Activated CD8-positive, alpha-beta memory T cell treated with anti-CD3 and anti-CD28 coated beads for 4 hours (primary cell): ENCODE data around the gene POTEJ.
"Not testable (repeated sequence)": the region's sequence is repeated elsewhere in the genome, so short reads cannot be mapped to it uniquely, and the experiment has no call there.

ENCODE experiments used
- DNase-seq, 2 donors: peaks; one replicate each; pipeline ENCODE4 v3.0.0-alpha.2; 2020; ENCODE audit warnings: low read depth in 2 of 2

The POTEJ gene

DNA sequence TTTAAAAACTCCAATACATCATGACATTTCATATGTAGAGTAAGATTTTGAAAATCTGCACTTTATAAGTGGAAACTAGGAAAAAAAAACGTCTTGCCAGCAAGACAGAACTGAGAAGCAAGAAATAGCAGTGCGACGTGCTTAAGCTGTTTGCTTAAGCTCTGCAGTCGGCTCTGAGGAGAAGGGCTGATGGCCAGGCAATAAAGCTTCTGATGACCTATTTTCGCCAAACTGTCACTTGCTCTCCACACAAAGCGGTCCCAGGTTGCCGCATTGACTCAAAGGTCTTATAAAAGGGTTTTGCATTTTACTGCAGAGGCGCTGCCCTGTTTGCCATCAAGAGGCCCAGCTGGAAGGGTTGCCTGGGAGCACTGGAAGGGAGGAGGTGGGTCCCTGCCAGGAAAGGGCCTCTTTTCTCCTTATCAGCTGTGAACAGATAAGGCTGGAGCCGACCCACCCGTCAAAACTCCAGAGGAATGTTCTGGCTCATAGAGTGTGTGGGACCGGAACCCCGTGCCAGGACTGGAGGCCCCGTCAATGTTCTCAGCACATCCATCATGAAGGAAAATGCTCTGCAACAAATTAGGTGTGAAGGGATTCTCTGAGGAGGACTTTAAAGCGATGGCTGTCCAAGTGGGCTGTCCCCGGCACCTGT is 9.5 kb upstream of the POTEJ start:
- not testable (repeated sequence) for DNase-seq

DNA sequence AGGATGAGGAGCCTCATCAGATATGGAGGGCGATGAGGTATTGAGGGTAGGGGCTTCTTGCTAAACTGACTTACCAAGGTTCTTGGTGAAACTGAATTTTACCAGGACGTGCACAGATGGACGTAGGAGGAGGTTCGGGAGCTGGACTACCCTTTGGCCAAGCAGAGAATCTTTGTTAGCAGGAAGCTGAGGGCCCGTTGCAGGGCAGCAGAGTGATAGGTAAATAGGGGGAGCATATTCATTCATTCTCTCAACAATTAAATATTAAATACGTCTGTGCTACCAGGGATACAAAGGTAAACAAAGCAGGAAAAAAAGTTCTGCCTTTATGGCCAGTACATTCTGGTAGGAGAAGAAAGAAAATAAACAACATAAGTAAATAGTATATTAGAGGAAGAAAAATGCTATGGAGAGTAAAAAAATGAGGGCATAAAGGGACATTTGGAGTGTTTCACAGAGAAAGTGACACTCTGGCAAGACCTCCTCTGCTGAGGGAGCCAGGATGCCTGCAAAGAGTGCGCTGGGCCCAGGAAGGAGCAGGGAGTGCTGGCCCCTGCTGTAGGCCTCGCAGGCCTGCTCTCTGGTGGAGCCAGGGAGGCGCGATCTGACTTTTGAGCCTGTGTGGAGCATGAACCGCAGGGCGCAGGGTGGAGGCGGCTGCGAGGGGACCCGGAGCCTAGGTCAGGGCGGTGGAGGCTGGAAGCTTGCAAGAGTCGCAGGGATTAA is 2.8 kb upstream of the POTEJ start:
- not testable (repeated sequence) for DNase-seq

DNA sequence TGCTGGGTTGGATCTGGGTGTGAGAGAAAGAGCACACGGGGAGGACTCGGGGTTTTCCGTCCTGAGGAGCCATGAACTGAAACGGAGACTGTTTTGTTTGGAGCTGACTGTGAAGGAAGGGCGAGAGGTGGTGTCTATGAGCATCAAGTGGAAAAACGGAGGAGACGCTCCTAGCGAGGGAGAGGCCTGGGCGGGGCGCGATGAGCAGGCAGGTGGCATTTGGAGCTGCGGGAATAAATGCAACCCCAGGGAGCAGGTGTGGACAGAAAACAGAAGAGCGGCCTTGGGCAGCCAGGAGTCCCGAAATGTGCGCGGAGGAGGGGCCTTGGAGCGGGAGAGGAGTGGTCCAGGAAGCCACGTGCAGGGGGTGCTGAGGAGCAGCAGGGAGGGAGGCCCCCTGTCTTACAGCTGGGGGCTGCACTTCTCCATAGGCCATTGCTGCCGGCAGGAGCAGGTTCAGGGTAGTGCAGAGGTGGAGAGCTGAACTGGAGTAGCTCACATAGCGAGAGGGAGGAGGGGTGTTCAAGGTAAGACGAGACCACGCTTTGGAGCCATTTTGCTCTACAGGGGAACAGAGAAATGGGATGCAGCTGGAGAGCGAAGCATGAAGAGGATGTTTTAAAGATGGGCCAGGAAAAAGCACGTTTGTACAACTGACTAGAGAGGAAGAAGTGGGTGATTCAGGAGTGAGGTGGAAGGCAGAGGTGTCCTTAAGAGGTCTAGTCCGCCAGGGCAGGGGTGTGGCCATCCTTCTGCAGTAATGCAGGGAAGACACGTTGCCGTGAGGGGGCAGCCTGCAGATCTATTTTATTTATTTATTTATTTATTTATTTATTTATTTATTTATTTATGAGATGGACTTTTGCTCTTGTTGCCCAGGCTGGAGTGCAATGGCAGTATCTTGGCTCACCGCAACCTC is 2.0 kb upstream of the POTEJ start:
- DNase-seq: not testable (repeated sequence)

DNA sequence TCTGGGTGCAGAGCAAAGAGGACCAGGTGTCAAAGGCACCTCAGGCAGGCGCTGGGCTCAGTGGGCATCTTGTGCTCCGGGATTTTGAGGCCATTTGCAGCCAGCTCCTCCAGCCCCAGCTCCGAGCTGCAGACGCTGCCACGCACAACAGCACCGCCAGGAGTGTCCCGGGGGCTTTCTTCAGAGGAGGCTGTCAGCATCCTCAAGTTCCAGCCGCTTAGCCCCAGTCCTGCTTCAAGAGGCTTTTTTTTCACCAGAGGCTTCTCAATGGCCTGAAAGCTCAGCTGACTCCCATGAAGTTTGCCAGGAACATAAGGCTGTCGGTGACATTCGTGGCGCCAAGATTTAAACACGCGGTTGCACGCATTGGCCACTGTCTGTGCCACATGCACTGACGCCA is 754 bp upstream of the POTEJ start:
- not testable (repeated sequence) for DNase-seq

DNA sequence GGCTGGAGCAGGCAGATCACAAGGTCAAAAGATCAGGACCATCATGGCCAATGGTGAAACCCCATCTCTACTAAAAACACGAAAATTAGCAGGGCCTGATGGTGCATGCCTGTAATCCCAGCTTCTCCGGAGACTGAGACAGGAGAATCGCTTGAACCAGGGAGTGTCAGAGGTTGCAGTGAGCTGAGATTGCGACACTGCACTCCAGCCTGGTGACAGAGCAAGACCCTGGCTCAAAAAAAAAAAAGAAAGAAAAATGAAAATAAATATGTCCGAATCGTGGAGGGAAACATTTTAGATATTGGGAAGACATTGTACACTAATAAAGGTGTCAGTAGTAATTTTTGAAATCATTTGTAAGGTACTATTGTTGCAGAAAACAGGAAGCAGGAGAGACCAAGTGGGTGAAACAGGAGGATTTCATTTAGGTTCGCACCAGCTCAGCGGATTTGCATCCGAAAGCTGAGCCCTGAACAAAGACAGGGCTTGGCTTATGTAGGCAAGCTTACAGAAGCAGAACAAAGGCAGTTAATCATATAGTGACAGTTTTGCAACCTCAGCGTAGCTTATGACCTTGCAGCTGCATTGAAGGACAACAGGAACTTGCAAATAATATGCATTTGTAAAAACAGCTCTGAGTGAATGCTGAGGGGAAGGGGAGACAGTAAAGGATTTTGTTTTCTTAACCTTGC is 17.7 kb downstream of the POTEJ start:
- not testable (repeated sequence) for DNase-seq

DNA sequence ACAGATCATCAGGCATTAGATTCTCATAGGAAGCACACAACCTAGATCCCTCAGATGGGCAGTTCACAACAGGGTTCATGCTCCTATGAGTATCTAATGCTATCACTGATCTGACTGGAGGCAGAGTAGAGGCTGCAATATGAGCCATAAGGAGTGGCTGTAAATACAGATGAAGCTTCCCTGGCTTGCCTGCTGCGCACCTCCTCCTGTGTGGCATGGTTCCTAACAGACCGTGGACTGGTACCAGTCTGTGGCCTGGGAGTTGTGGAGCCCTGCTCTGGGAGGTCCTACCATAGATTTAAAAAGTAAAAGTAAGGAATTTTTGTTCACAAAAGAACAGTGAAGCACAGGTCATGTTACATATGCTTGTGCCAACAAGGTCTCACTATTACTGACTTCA is 27.7 kb downstream of the POTEJ start:
- DNase-seq: not testable (repeated sequence)

DNA sequence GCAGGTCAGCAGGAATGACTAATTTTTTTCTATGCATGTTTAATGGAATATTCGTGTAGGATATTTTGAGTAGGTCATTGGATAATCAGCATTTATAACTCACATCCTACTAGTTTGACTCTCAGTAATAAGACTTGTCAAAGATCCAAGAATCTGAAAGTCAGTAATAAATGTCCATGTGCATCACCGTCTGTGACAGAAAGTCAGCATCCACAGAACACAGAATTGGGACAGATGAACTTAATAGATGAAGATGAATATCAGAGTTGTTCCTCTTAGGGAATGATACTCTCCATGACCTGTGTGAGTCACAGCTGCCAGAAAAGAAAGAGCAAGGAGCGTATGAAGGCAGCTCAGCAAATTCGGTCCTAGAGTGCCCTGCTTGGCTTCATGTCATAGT is 30.4 kb downstream of the POTEJ start:
- not testable (repeated sequence) for DNase-seq

DNA sequence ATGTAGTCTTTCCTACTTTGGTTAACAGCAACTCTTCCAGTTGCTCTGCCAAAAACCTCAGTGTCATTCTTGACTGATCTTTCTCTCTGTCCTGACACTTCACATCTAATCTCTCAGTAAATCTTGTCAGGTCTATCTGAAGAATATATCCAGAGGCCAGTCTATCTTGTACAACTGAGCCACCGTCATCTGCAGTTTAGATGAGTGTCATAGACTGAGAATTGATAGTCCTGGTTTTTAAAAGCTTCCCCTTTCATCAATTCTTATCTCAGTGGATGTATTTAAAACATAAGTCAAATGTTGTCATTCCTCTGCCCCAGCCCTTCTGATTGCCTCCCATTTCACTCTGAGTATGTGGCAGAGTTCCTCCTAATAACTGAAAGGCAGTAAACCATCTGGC is 38.0 kb downstream of the POTEJ start:
- DNase-seq: not testable (repeated sequence)

DNA sequence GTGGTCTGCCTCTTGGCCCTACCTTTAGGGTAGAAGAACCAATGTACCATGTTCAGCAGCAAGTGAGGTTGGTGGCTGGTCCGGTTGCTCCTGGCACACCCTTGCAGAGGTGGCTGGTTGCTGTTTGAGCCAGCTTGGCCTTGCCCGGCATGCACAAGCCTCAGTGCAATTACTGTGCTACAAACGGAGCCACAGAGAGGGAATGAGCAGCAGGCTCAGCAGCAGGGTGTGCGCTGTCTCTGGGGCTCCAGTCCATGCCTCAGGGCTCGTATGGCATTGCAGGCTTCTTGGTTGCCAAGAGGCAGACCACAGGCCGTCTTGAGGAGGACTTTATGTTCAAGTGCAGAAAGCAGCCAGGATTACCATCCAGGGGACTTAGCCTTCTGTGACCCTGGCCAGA is 53.3 kb downstream of the POTEJ start:
- DNase-seq: not testable (repeated sequence)

DNA sequence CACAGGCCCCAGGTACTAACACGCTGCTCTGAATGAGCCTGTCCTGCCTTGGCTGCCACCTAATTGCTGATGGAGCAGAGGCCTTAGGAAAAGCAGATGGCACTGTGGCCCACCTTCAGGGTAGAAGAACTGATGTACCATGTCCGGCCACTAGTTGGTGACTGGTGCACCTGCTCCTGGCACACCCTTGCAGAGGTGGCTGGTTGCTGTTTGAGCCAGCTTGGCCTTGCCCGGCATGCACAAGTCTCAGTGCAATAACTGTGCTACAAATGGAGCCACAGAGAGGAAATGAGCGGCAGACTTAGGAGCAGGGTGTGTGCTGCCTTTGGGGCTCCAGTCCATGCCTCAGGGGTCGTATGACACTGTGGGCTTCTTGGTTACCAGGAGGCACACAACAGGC is 54.4 kb downstream of the POTEJ start:
- DNase-seq: not testable (repeated sequence)

DNA sequence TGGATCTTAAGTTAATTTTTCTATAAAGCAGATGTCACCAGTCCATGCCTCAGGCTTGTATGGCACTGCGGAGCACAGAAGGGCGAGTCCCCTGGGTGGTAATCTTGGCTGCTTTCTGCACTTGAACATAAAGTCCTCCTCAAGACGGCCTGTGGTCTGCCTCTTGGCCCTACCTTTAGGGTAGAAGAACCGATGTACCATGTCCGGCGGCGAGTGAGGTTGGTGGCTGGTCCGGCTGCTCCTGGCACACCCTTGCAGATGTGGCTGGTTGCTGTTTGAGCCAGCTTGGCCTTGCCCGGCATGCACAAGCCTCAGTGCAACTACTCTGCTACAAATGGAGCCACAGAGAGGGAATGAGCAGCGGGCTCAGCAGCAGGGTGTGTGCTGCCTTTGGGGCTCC is 56.3 kb downstream of the POTEJ start:
- DNase-seq: not testable (repeated sequence)

DNA sequence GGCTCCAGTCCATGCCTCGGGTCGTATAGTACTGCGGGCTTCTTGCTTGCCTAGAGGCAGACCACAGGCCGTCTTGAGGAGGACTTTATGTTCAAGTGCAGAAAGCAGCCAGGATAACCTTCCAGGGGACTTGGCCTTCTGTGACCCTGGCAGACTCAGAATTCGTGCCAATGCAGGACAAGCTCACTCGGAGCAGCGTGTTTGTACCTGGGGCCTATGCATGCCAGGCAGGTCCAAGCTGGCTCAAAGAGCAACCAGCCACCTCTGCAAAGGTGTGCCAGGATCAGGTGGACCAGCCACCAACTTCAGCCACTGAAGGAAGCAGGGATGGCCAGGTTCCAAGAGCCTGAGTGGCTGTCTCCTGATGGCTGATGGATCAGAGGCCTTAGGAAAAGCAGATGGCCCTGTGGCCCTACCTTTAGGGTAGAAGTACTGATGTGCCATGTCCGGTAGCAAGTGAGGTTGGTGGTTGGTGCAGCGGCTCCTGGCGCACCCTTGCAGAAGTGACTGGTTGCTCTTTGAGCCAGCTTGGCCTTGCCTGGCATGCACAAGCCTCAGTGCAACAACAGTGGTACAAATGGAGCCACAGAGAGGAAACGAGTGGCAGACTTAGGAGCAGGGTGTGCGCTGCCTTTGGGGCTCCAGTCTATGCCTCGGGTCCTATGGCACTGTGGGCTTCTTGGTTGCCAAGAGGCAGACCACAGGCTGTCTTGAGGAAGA is 58.9 kb downstream of the POTEJ start:
- not testable (repeated sequence) for DNase-seq

DNA sequence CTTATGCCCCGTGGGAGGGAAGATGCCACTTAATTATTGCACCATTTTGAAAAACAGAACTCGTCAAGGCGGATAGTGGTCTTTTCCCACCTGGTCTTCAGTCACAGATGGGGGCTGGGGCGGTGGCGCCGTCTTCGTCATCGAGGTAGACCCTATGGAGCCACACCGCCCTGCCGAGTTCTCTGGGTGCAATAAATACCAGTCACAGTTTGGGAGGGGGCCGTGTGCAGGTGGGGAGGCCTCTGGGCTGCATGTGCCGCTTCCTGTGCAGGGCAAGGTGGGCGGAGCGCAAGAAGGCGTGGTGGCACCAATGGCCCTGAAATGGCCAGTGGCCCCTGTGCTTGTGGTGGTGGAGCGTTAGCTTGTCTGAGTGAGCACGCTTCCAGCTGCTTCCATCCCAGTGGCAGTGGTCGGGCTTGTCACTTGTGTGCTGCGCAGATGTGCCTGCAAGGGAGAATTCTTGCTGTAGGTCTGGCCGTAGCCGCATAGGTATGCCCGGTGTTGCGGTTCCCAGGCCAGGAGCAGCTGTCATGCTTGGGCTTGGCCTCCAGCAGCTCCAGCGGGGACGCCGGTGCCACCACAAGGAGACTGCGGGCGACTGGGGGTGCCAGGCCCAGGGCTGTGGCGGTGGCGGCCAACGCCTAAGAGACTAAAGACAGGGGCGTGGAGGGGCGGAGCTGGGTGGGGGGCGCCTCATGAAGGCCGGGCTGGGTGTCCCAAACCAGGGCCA is 81.0 kb downstream of the POTEJ start:
- DNase-seq: not testable (repeated sequence)

DNA sequence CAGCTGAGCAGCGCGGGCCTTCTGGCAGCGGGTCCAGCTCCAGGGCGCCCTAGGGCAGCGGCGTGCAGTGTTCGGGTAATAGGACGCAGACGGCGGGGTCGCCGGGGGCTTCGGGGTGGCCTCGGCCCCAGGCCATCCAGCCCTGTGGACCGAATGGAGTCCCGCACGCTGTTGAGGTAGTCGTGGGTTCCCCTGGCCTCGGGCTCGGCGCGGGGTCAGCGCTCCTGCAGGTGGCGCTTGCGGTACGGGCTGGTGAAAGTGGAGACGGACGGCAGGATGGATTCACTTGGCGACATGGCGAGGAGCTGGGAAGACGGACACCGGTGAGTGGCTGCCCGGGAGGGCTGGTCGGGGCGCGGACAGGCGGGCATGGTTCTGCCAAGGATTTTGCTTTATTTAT is 82.2 kb downstream of the POTEJ start:
- not testable (repeated sequence) for DNase-seq

DNA sequence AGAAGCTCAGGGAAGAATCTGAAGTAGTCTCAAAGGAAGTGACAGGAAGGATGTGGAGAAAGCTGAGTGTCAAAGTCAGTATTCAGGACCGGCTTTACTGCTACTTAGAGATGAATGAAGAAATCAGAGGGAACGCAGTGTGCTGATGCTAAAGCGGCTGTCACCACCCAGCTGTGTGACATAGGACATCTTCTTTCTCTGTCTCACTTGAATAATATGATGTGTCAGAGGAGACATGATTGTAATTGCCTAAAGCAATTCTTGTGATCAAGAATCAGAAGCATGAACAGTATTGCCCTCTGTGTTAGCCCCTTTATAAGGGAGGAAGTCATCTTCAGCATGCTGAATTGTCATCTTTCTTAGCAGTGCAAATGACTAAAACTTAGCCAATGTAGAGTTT is 92.0 kb downstream of the POTEJ start:
- DNase-seq: not testable (repeated sequence)
